GM10847 (cell line): ENCODE results near the gene ABCF2.

Experiments used
- POLR2A ChIP-seq: IDR thresholded peaks from 2 replicates; pipeline ENCODE4 v1.6.1; 2011; ENCODE audit not compliant: insufficient read length; ENCODE audit errors: extremely low read depth

The ABCF2 gene

GRCh38 chr7:151256410-151257045 is 29.5 kb upstream of the ABCF2 start:
- TF ChIP-seq POLR2A = no peak

- TF ChIP-seq POLR2A = no peak
Measured at GRCh38 chr7:151255390-151255789, 28.4 kb upstream of the ABCF2 start.

GRCh38 chr7:151254851-151255250 is 27.8 kb upstream of the ABCF2 start:
- TF ChIP-seq POLR2A = no peak

GRCh38 chr7:151254316-151254715 is 27.3 kb upstream of the ABCF2 start:
- no peak for TF ChIP-seq POLR2A

GRCh38 chr7:151252961-151253711 is 26.1 kb upstream of the ABCF2 start:
- TF ChIP-seq POLR2A = no peak

GRCh38 chr7:151252561-151252835 is 25.5 kb upstream of the ABCF2 start:
- TF ChIP-seq POLR2A = no peak

- TF ChIP-seq POLR2A = no peak
Measured at GRCh38 chr7:151251689-151252560, 24.9 kb upstream of the ABCF2 start.

- TF ChIP-seq POLR2A = no peak
Measured at GRCh38 chr7:151251328-151251688, 24.3 kb upstream of the ABCF2 start.

GRCh38 chr7:151250181-151251132 is 23.5 kb upstream of the ABCF2 start:
- TF ChIP-seq POLR2A = no peak

GRCh38 chr7:151249732-151250072 is 22.7 kb upstream of the ABCF2 start:
- TF ChIP-seq POLR2A = no peak

GRCh38 chr7:151249034-151249731 is 22.2 kb upstream of the ABCF2 start:
- no peak for TF ChIP-seq POLR2A

- TF ChIP-seq POLR2A = no peak
Measured at GRCh38 chr7:151248346-151249033, 21.5 kb upstream of the ABCF2 start, which contains the start of gene SMARCD3. TSS of gene SMARCD3 (minus strand) at chr7:151248694. CDS start at chr7:151248562, 132 bp downstream.

- no peak for TF ChIP-seq POLR2A
Measured at GRCh38 chr7:151247611-151248345, 20.8 kb upstream of the ABCF2 start.
